ENCODE results near the gene QRICH2. TPM values are rescaled to one million over a fixed set of nuclear protein-coding genes. Genes with fewer than 3 reads are reported as not detected.

The QRICH2 gene
- total RNA-seq, 1 donor, result 1.2 TPM

Other genes starting within 250 kb of the QRICH2 start
- gene SRP68, start 235.8 kb downstream of the QRICH2 start, total RNA-seq, result 34.7 TPM
- 0.63 TPM for gene GALR2, start 233.5 kb downstream of the QRICH2 start, total RNA-seq
- 0.21 TPM for gene ZACN, start 229.1 kb downstream of the QRICH2 start, total RNA-seq
- gene EXOC7, start 204.5 kb downstream of the QRICH2 start, total RNA-seq, result 49.2 TPM
- gene FOXJ1, start 167.0 kb downstream of the QRICH2 start, total RNA-seq, result 1.3 TPM
- gene RNF157, start 67.8 kb downstream of the QRICH2 start, total RNA-seq, result 19.1 TPM
- gene UBALD2, start 42.9 kb downstream of the QRICH2 start, total RNA-seq, result 35.3 TPM
- 23.4 TPM for gene PRPSAP1, start 45.6 kb upstream of the QRICH2 start, total RNA-seq
- gene SPHK1, start 76.3 kb upstream of the QRICH2 start, total RNA-seq, result 19.2 TPM
- 15.2 TPM for gene UBE2O, start 144.9 kb upstream of the QRICH2 start, total RNA-seq
- gene AANAT, start 159.3 kb upstream of the QRICH2 start, total RNA-seq, result not detected
- 62.1 TPM for gene RHBDF2, start 193.1 kb upstream of the QRICH2 start, total RNA-seq
- 0.21 TPM for gene CYGB, start 229.4 kb upstream of the QRICH2 start, total RNA-seq
- gene PRCD, start 231.8 kb upstream of the QRICH2 start, total RNA-seq, result 0.73 TPM

Data from mononuclear cell (primary cell).